HG03280 (cell line): ENCODE measurements around the gene B4GALT2.
A peak's percentile ranks its signal among the peaks of the same experiment; 100 is the strongest.

ENCODE experiments used
- ATAC-seq: cut with Tn5 transposase; IDR thresholded peaks from one replicate; pipeline ENCODE4 v1.9.1; 2021; ENCODE audit warnings: mild to moderate bottlenecking, moderate library complexity; ENCODE audit not compliant: unreplicated experiment

Gene B4GALT2

GRCh38 chr1:43969416-43969745 is 9.6 kb upstream of the B4GALT2 start:
- no peak for ATAC-seq

- ATAC-seq, result peak; percentile 91
These were observed 9.1 kb upstream of the B4GALT2 start, which contains the start of gene DPH2 for GRCh38 chr1:43969746-43970466. TSS of gene DPH2 (plus strand) at chr1:43970010. CDS start at chr1:43970176, 166 bp downstream.

GRCh38 chr1:43970502-43970901 is 8.5 kb upstream of the B4GALT2 start:
- no peak for ATAC-seq

- ATAC-seq, result no peak
These were observed 8.1 kb upstream of the B4GALT2 start for GRCh38 chr1:43970911-43971310.

GRCh38 chr1:43971336-43971980 is 7.6 kb upstream of the B4GALT2 start:
- no peak for ATAC-seq

- ATAC-seq, result no peak
These were observed 5.0 kb upstream of the B4GALT2 start for GRCh38 chr1:43973981-43974442.

- ATAC-seq, result peak; percentile 63
These were observed 4.4 kb upstream of the B4GALT2 start, which contains the start of gene ATP6V0B for GRCh38 chr1:43974443-43975248. TSS of gene ATP6V0B (plus strand) at chr1:43974960. CDS start at chr1:43975041, 81 bp downstream.

GRCh38 chr1:43975249-43975961 is 3.6 kb upstream of the B4GALT2 start:
- no peak for ATAC-seq

GRCh38 chr1:43976045-43976444 is 3.0 kb upstream of the B4GALT2 start:
- ATAC-seq, result no peak

GRCh38 chr1:43976890-43977289 is 2.1 kb upstream of the B4GALT2 start:
- no peak for ATAC-seq

- ATAC-seq, result no peak
These were observed 1.4 kb upstream of the B4GALT2 start for GRCh38 chr1:43977376-43978263.

GRCh38 chr1:43978264-43978550 is 803 bp upstream of the B4GALT2 start:
- no peak for ATAC-seq

GRCh38 chr1:43979261-43979527 is 184 bp downstream of the B4GALT2 start:
- ATAC-seq, result no peak

- no peak for ATAC-seq
These were observed 681 bp downstream of the B4GALT2 start for GRCh38 chr1:43979528-43980254.

- no peak for ATAC-seq
These were observed 1.5 kb downstream of the B4GALT2 start for GRCh38 chr1:43980255-43981134.

GRCh38 chr1:43981135-43981491 is 2.1 kb downstream of the B4GALT2 start:
- ATAC-seq, result no peak

- ATAC-seq, result no peak
These were observed 2.6 kb downstream of the B4GALT2 start for GRCh38 chr1:43981636-43982035.

GRCh38 chr1:43982241-43982640 is 3.2 kb downstream of the B4GALT2 start:
- no peak for ATAC-seq

GRCh38 chr1:43982808-43983207 is 3.8 kb downstream of the B4GALT2 start:
- no peak for ATAC-seq
